Prostate gland (tissue), 2 donors: ENCODE results near the gene ELP5.

Experiments used
- CTCF ChIP-seq, 4 experiments: fragments of 200-600 bp in 2 of 4; fragments of 450-650 bp in 2 of 4; sonication (generic) in 2 of 4; IDR thresholded peaks; 1 replicate in 3 of 4; 2 replicates in 1 of 4; pipeline ENCODE4 v1.5.1; 2016 to 2019; ENCODE audit warnings: antibody characterized with exemption in 4 of 4, mild to moderate bottlenecking in 2 of 4, moderate library complexity in 2 of 4
- POLR2A ChIP-seq: fragments of 450-650 bp; IDR thresholded peaks from one replicate; pipeline ENCODE4 v1.6.1; 2016; ENCODE audit warnings: antibody characterized with exemption, mild to moderate bottlenecking

GRCh38 chr17:7281953-7282751 lies 30.1 kb downstream of the ELP5 start:
- TF ChIP-seq CTCF (IDR thresholded peaks at IDR 0.05) = no peak
- TF ChIP-seq POLR2A = no peak
